Stimulated activated CD8-positive, alpha-beta memory T cell treated with anti-CD3 and anti-CD28 coated beads, Interleukin-7, amount 100 ng/mL, for 48 hours (primary cell): Measurements from ENCODE around the gene CGB1.
"Not testable (repeated sequence)": the region's sequence is repeated elsewhere in the genome, so short reads cannot be mapped to it uniquely, and the experiment has no call there.

Experiments used
- DNase-seq, 2 donors: peaks; one replicate each; pipeline ENCODE4 v3.0.0-alpha.2; 2020; ENCODE audit warnings: low read depth in 1 of 2; ENCODE audit errors: extremely low read depth in 1 of 2

CGB1 gene

GRCh38 chr19:49036815-49037214, at the start of gene CGB1:
CGB1 (minus strand) TSS chr19:49036895; CDS start chr19:49036711, 184 bp downstream.
- peak; percentile 46 to 57 for DNase-seq

GRCh38 chr19:49086296-49086695, 49.6 kb upstream of the CGB1 start:
- DNase-seq = no peak

GRCh38 chr19:49085868-49086232, 49.2 kb upstream of the CGB1 start:
- DNase-seq = no peak

- peak; percentile 99 for DNase-seq
These were observed 48.5 kb upstream of the CGB1 start, which contains the start of gene SNRNP70 for GRCh38 chr19:49085020-49085867. SNRNP70 (plus strand) TSS chr19:49085451; CDS start chr19:49086415, 964 bp downstream.

GRCh38 chr19:49084206-49085019, 47.7 kb upstream of the CGB1 start:
- no peak for DNase-seq

- DNase-seq = no peak
These were observed 44.6 kb upstream of the CGB1 start for GRCh38 chr19:49081273-49081672.

GRCh38 chr19:49080392-49080791, 43.7 kb upstream of the CGB1 start:
- DNase-seq = no peak

GRCh38 chr19:49074869-49075268, 38.2 kb upstream of the CGB1 start:
- not testable (repeated sequence) for DNase-seq

- DNase-seq = no peak
These were observed 37.1 kb upstream of the CGB1 start for GRCh38 chr19:49073514-49074378.

- no peak for DNase-seq
These were observed 35.3 kb upstream of the CGB1 start for GRCh38 chr19:49071860-49072547.

GRCh38 chr19:49070416-49070815, 33.7 kb upstream of the CGB1 start:
- DNase-seq = no peak

- no peak for DNase-seq
These were observed 32.3 kb upstream of the CGB1 start for GRCh38 chr19:49069026-49069425.

- no peak for DNase-seq
These were observed 30.9 kb upstream of the CGB1 start for GRCh38 chr19:49067554-49067953.

GRCh38 chr19:49065905-49066512, 29.3 kb upstream of the CGB1 start:
- DNase-seq = no peak

- DNase-seq = no peak
These were observed 28.3 kb upstream of the CGB1 start, which contains the start of gene NTF4 for GRCh38 chr19:49064768-49065611. NTF4 (minus strand) TSS chr19:49064818; CDS start chr19:49061997, 2,821 bp downstream.

GRCh38 chr19:49064029-49064629, 27.4 kb upstream of the CGB1 start:
- no peak for DNase-seq

- DNase-seq = no peak
These were observed 24.8 kb upstream of the CGB1 start for GRCh38 chr19:49061445-49061844.

GRCh38 chr19:49061000-49061399, 24.3 kb upstream of the CGB1 start:
- no peak for DNase-seq
